K562 (cell line): Measurements from ENCODE around the gene PLPP1. TPM values are rescaled to one million over a fixed set of nuclear protein-coding genes. Genes with fewer than 3 reads are reported as not detected.

Experiments used
- FOSL1 ChIP-seq: fragments of 200-800 bp; sonication (Bioruptor generic); conservative IDR thresholded peaks from 2 replicates; pipeline ENCODE4 v1.6.1; 2016; ENCODE audit warnings: missing genetic modification characterization, missing compliant biosample characterization
- RBM25 ChIP-seq: fragments of 200-400 bp; formaldehyde crosslinking; IDR thresholded peaks from 2 replicates; pipeline ENCODE4 v1.6.1; 2018; ENCODE audit warnings: low read length, low read depth, moderate library complexity; ENCODE audit not compliant: severe bottlenecking
- TEAD4 ChIP-seq, 2 experiments: sonication (generic) in 1 of 2; formaldehyde crosslinking in 1 of 2; IDR thresholded peaks; 2 replicates each; pipeline versions ENCODE4 v1.6.1 to v1.8.0; 2012 to 2022; ENCODE audit warnings: borderline replicate concordance in 1 of 2, inconsistent platforms in 1 of 2, low read length in 1 of 2, mild to moderate bottlenecking in 1 of 2, missing genetic modification reagents in 1 of 2
- ZFX ChIP-seq: sonication (generic); formaldehyde crosslinking; IDR thresholded peaks from 2 replicates; pipeline ENCODE4 v1.8.0; 2022; ENCODE audit warnings: mild to moderate bottlenecking, missing genetic modification reagents, moderate library complexity
- polyA plus RNA-seq, 8 experiments: library from polyadenylated mRNA; depleted of rRNA in 4 of 8; stranded (reverse) in 5 of 8; unstranded in 3 of 8; fragments of >200 nt; fragmentation: Nextera tagmentation in 2 of 8; fragmentation: Illumina TruSeq in 1 of 8; extraction: Ambion mirVana in 2 of 8; extraction: Trizol in 1 of 8; gene quantifications; 2 replicates each; pipeline versions ENCODE4 v1.2.1 to v1.2.3, GENCODE V29; 2011 to 2014; ENCODE audit warnings: inconsistent platforms in 1 of 8, missing spikeins in 1 of 8
- total RNA-seq, 7 experiments: library from RNA; depleted of rRNA in 6 of 7; stranded (reverse); fragments of >200 nt in 6 of 7; fragmentation: Illumina TruSeq in 2 of 7; extraction: Trizol in 2 of 7; gene quantifications; 2 replicates each; pipeline versions ENCODE4 v1.2.1 to v1.2.3, GENCODE V29; 2011 to 2021; ENCODE audit warnings: low replicate concordance in 1 of 7
- TF ChIP-seq, protein P1 (sequence below): fragments of 450-650 bp; IDR thresholded peaks from 2 replicates; pipeline ENCODE4 v1.6.1; 2016; ENCODE audit warnings: mild to moderate bottlenecking, moderate library complexity

The PLPP1 gene
- total and polyA plus RNA-seq, 9 of the 15 experiments (the other 6 are each of a cell fraction or from before 2014, with no cell fraction given), result 0.04 to 0.24 (median 0.04) TPM; not detected in 6

DNA sequence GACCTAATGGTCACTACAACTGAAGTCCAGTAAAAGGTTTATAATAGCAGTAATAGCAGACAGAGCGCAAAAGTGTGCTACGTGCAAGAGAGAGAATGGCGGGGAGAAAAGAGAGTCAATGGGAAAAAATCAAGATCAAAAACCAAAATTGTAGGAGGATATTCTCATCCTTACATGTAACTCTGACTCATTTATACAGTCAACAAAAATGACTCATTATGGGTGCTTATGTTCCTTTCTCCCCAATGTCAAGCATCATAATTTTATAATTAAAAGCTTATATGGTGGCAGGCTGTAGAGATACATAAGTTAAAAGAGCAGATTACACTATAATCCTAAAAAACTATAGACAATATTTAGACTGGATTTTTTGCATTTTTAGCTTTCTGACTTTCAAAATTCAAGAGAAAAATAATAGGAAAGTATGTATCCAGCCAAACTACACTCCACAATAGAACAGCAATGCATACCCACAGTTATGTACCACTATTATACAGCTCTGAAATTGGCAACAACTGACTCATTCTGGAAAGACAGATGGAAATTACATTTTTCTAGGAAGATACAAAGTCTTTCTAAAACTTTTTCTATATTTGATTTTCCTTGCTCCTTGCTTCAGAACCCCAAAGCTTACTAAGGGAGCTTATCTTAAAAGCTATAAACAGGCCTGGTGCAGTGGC lies 78.4 kb downstream of the PLPP1 start (continued):
- TF ChIP-seq, protein P1, sequence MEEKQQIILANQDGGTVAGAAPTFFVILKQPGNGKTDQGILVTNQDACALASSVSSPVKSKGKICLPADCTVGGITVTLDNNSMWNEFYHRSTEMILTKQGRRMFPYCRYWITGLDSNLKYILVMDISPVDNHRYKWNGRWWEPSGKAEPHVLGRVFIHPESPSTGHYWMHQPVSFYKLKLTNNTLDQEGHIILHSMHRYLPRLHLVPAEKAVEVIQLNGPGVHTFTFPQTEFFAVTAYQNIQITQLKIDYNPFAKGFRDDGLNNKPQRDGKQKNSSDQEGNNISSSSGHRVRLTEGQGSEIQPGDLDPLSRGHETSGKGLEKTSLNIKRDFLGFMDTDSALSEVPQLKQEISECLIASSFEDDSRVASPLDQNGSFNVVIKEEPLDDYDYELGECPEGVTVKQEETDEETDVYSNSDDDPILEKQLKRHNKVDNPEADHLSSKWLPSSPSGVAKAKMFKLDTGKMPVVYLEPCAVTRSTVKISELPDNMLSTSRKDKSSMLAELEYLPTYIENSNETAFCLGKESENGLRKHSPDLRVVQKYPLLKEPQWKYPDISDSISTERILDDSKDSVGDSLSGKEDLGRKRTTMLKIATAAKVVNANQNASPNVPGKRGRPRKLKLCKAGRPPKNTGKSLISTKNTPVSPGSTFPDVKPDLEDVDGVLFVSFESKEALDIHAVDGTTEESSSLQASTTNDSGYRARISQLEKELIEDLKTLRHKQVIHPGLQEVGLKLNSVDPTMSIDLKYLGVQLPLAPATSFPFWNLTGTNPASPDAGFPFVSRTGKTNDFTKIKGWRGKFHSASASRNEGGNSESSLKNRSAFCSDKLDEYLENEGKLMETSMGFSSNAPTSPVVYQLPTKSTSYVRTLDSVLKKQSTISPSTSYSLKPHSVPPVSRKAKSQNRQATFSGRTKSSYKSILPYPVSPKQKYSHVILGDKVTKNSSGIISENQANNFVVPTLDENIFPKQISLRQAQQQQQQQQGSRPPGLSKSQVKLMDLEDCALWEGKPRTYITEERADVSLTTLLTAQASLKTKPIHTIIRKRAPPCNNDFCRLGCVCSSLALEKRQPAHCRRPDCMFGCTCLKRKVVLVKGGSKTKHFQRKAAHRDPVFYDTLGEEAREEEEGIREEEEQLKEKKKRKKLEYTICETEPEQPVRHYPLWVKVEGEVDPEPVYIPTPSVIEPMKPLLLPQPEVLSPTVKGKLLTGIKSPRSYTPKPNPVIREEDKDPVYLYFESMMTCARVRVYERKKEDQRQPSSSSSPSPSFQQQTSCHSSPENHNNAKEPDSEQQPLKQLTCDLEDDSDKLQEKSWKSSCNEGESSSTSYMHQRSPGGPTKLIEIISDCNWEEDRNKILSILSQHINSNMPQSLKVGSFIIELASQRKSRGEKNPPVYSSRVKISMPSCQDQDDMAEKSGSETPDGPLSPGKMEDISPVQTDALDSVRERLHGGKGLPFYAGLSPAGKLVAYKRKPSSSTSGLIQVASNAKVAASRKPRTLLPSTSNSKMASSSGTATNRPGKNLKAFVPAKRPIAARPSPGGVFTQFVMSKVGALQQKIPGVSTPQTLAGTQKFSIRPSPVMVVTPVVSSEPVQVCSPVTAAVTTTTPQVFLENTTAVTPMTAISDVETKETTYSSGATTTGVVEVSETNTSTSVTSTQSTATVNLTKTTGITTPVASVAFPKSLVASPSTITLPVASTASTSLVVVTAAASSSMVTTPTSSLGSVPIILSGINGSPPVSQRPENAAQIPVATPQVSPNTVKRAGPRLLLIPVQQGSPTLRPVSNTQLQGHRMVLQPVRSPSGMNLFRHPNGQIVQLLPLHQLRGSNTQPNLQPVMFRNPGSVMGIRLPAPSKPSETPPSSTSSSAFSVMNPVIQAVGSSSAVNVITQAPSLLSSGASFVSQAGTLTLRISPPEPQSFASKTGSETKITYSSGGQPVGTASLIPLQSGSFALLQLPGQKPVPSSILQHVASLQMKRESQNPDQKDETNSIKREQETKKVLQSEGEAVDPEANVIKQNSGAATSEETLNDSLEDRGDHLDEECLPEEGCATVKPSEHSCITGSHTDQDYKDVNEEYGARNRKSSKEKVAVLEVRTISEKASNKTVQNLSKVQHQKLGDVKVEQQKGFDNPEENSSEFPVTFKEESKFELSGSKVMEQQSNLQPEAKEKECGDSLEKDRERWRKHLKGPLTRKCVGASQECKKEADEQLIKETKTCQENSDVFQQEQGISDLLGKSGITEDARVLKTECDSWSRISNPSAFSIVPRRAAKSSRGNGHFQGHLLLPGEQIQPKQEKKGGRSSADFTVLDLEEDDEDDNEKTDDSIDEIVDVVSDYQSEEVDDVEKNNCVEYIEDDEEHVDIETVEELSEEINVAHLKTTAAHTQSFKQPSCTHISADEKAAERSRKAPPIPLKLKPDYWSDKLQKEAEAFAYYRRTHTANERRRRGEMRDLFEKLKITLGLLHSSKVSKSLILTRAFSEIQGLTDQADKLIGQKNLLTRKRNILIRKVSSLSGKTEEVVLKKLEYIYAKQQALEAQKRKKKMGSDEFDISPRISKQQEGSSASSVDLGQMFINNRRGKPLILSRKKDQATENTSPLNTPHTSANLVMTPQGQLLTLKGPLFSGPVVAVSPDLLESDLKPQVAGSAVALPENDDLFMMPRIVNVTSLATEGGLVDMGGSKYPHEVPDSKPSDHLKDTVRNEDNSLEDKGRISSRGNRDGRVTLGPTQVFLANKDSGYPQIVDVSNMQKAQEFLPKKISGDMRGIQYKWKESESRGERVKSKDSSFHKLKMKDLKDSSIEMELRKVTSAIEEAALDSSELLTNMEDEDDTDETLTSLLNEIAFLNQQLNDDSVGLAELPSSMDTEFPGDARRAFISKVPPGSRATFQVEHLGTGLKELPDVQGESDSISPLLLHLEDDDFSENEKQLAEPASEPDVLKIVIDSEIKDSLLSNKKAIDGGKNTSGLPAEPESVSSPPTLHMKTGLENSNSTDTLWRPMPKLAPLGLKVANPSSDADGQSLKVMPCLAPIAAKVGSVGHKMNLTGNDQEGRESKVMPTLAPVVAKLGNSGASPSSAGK, result no peak
- TF ChIP-seq RBM25, result no peak
- 0 out of 2 replicates have a peak, but pooled peaks have one; percentile 20 for TF ChIP-seq FOSL1
- no peak for TF ChIP-seq TEAD4 (IDR thresholded peaks at IDR 0.05; ENCODE audit: low read length)
- no peak for TF ChIP-seq TEAD4 (CRISPR knock-in tag; IDR thresholded peaks at IDR 0.05; ENCODE audit: borderline replicate concordance)
- TF ChIP-seq ZFX, result no peak
- TF ChIP-seq, all 486 proteins: peak for 2
